Measurements from ENCODE around the gene NOTCH3. TPM values are rescaled to one million over a fixed set of nuclear protein-coding genes. Genes with fewer than 3 reads are reported as not detected.

The NOTCH3 gene
- total RNA-seq = 10 to 100 TPM in 3 of 4 donors, 1 to 10 TPM in 1; 6.4 to 53.3 (median 32.7) TPM

GRCh38 chr19:15200553-15201364 is at the start of gene NOTCH3:
NOTCH3 (minus strand) TSS chr19:15200995; CDS start chr19:15200905, 90 bp downstream.
- in situ Hi-C loops (cut with MboI; ENCODE audit: low sequenced_read_pairs in 4 of 4) (no loop called here), intact Hi-C loops (cut with DNase I; ENCODE audit: low total_unique reads) (no loop called here)
- DNase-seq (no peak), ATAC-seq (no peak)
- TF ChIP-seq CTCF (IDR thresholded peaks at IDR 0.05 in 4 of 5, conservative IDR thresholded peaks at IDR 0.05 in 1 of 5) (no peak), POLR2A (IDR thresholded peaks at IDR 0.05) (peak in 1 of 2 donors; percentile 26)
- no peaks in the 10 kb centered on the region for H3K36me3 ChIP-seq
- peak within 1 kb of the TSS; percentile 45 to 52 (median 48) for H3K4me3 ChIP-seq
- H3K4me1 ChIP-seq = peaks cover 0 to 13% of the 10 kb centered on the region in 2 donors
- peaks cover 29 to 57% (median 54%) of the 10 kb centered on the region in 3 donors for H3K27me3 ChIP-seq
- peak within 1 kb of the TSS; percentile 72 to 75 (median 73) for H3K27ac ChIP-seq
- no peaks in the 10 kb centered on the region for H3K9me3 ChIP-seq

GRCh38 chr19:15250640-15250993 is 49.8 kb upstream of the NOTCH3 start:
- DNase-seq = peak; percentile 29 to 52
- Histone ChIP-seq H3K27ac (peak overlapping the region; percentile 84 to 96 (median 90)), H3K9me3 (no peaks in the 10 kb centered on the region), H3K4me3 (peak overlapping the region in 2 of 4 donors; percentile 16 to 24), H3K4me1 (peaks cover 78 to 83% of the 10 kb centered on the region in 2 donors), H3K36me3 (peaks cover 0 to 34% of the 10 kb centered on the region in 2 donors), H3K27me3 (no peaks in the 10 kb centered on the region)
- peak; percentile 19 to 28 for ATAC-seq
- intact Hi-C loops (cut with DNase I; ENCODE audit: low total_unique reads) (loop anchor here (2.0 to 5.0 kb wide), 4 partner anchors 30 to 197 kb away; partner anchors contain the start of genes AKAP8 and WIZ), in situ Hi-C loops (cut with MboI; ENCODE audit: low sequenced_read_pairs in 4 of 4) (loop anchor here in 2 of 4 donors (25.0 kb wide), 2 partner anchors 112 to 187 kb away; partner anchors contain the start of gene WIZ (in 2 of the 2))
- TF ChIP-seq POLR2A (IDR thresholded peaks at IDR 0.05) = peak in 1 of 2 donors; percentile 17
- no peak for TF ChIP-seq CTCF (IDR thresholded peaks at IDR 0.05 in 4 of 5, conservative IDR thresholded peaks at IDR 0.05 in 1 of 5)

- in situ Hi-C loops (cut with MboI; ENCODE audit: low sequenced_read_pairs in 4 of 4) = loop anchor here in 2 of 4 donors (25.0 kb wide), 2 partner anchors 112 to 187 kb away; partner anchors contain the start of gene WIZ (in 2 of the 2)
- intact Hi-C loops (cut with DNase I; ENCODE audit: low total_unique reads) = loop anchor here (2.0 to 5.0 kb wide), 4 partner anchors 31 to 197 kb away; partner anchors contain the start of genes AKAP8 and WIZ
These were observed 49.3 kb upstream of the NOTCH3 start for GRCh38 chr19:15249972-15250639.

DNA sequence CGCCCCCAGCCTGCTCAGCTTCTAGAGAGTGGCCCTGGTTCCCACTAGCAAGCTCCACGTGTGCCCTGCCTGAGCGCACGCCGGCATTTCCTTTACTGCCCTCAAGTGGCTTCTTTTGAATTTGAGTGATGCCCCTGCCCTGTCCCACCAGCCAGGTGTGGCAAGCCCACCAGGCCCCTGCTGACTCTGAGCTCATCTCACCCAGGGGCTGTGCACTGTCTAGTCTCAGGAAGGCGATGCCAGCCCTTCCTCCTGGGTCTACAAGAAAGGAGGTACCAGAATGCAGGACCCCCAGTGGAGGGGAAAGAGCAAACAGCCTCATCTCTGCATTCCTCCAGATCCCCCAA is 48.7 kb upstream of the NOTCH3 start:
- Histone ChIP-seq H3K36me3 (peaks cover 0 to 24% of the 10 kb centered on the region in 2 donors), H3K4me3 (peak overlapping the region in 2 of 4 donors; percentile 1 to 4), H3K27ac (peak overlapping the region; percentile 84 to 96 (median 90)), H3K9me3 (no peaks in the 10 kb centered on the region), H3K27me3 (no peaks in the 10 kb centered on the region), H3K4me1 (peaks cover 78 to 91% of the 10 kb centered on the region in 2 donors)
- TF ChIP-seq CTCF (IDR thresholded peaks at IDR 0.05 in 4 of 5, conservative IDR thresholded peaks at IDR 0.05 in 1 of 5) = peak in 1 of 5 experiments; percentile 14
- TF ChIP-seq POLR2A (IDR thresholded peaks at IDR 0.05) = no peak
- ATAC-seq = no peak
- intact Hi-C loops (cut with DNase I; ENCODE audit: low total_unique reads) (no loop called here), in situ Hi-C loops (cut with MboI; ENCODE audit: low sequenced_read_pairs in 4 of 4) (no loop called here)
- DNase-seq = no peak

More at GRCh38 chr19:15249972-15250639, 49.3 kb upstream of the NOTCH3 start:
- ATAC-seq = peak in 1 of 2 donors; percentile 0
- DNase-seq = peak in 1 of 2 donors; percentile 55
- TF ChIP-seq POLR2A (IDR thresholded peaks at IDR 0.05) = no peak
- TF ChIP-seq CTCF (IDR thresholded peaks at IDR 0.05 in 4 of 5, conservative IDR thresholded peaks at IDR 0.05 in 1 of 5) = no peak
- Histone ChIP-seq H3K4me1 (peaks cover 78 to 89% of the 10 kb centered on the region in 2 donors), H3K27me3 (no peaks in the 10 kb centered on the region), H3K9me3 (no peaks in the 10 kb centered on the region), H3K27ac (peak overlapping the region; percentile 84 to 96 (median 90)), H3K4me3 (peak overlapping the region in 1 of 4 donors; percentile 24), H3K36me3 (peaks cover 0 to 29% of the 10 kb centered on the region in 2 donors)

Measured in gastrocnemius medialis (tissue), 4 donors.